BJ (cell line): ENCODE data around the gene LHX5. TPM values are rescaled to one million over a fixed set of nuclear protein-coding genes. Genes with fewer than 3 reads are reported as not detected.

ENCODE experiments used
- CTCF ChIA-PET: fragments of 350-600 bp; formaldehyde crosslinking; extraction: SDS; loops from one replicate; lab custom pipeline; 2021; ENCODE audit warnings: antibody characterized with exemption, inconsistent platforms; lab: Yijun Ruan, JAX
- POLR2A ChIA-PET: fragments of 300-600 bp; sonication (Branson Sonifier 250); formaldehyde crosslinking; extraction: SDS; loops from one replicate; lab custom pipeline; 2021; ENCODE audit warnings: antibody characterized with exemption; lab: Charles Lee
- DNase-seq: peaks from one replicate; pipeline ENCODE4 v3.0.0-alpha.2; 2011; ENCODE audit warnings: low read depth
- H3K27me3 ChIP-seq: 2 replicates; pipeline ENCODE4 v1.6.0; 2011; ENCODE audit warnings: low read length; ENCODE audit not compliant: control insufficient read depth, insufficient read depth
- H3K36me3 ChIP-seq: 2 replicates; pipeline ENCODE4 v1.5.1; 2011; ENCODE audit warnings: low read length; ENCODE audit not compliant: control insufficient read depth, insufficient read depth
- H3K4me3 ChIP-seq: 2 replicates; pipeline ENCODE4 v1.5.1; 2011; ENCODE audit warnings: low read depth, mild to moderate bottlenecking, control low read depth, low read length
- polyA plus RNA-seq: library from polyadenylated mRNA; depleted of rRNA; stranded (reverse); fragments of >200 nt; gene quantifications from 2 replicates; pipeline ENCODE4 v1.2.3, GENCODE V29; 2011
- TF ChIP-seq, protein P1 (sequence below): IDR thresholded peaks from 2 replicates; pipeline ENCODE4 v1.5.1; 2011; ENCODE audit warnings: low read depth, mild to moderate bottlenecking, control low read depth, inconsistent platforms, low read length, moderate library complexity; ENCODE audit not compliant: insufficient read depth

LHX5 gene
- polyA plus RNA-seq, 1 experiment: not detected

- no peaks in the 10 kb centered on the region for H3K36me3 ChIP-seq
- ChIA-PET CTCF (no interaction called here), POLR2A (no interaction called here)
- TF ChIP-seq, protein P1, sequence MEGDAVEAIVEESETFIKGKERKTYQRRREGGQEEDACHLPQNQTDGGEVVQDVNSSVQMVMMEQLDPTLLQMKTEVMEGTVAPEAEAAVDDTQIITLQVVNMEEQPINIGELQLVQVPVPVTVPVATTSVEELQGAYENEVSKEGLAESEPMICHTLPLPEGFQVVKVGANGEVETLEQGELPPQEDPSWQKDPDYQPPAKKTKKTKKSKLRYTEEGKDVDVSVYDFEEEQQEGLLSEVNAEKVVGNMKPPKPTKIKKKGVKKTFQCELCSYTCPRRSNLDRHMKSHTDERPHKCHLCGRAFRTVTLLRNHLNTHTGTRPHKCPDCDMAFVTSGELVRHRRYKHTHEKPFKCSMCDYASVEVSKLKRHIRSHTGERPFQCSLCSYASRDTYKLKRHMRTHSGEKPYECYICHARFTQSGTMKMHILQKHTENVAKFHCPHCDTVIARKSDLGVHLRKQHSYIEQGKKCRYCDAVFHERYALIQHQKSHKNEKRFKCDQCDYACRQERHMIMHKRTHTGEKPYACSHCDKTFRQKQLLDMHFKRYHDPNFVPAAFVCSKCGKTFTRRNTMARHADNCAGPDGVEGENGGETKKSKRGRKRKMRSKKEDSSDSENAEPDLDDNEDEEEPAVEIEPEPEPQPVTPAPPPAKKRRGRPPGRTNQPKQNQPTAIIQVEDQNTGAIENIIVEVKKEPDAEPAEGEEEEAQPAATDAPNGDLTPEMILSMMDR: no peak
- no peak for DNase-seq
- H3K27me3 ChIP-seq: peaks cover 78% of the 10 kb centered on the region
- no peak overlapping the region for H3K4me3 ChIP-seq
Observed at GRCh38 chr12:113475451-113476175, 3.9 kb upstream of the LHX5 start.

GRCh38 chr12:113474635-113475436 lies 3.2 kb upstream of the LHX5 start:
- H3K4me3 ChIP-seq: no peak overlapping the region
- H3K27me3 ChIP-seq: peaks cover 82% of the 10 kb centered on the region
- ChIA-PET CTCF (interaction anchor here (1.0 kb wide), 2 partner anchors 9 to 482 kb away, joined by 3 to 4 read pairs; no protein-coding TSS in a partner anchor), POLR2A (no interaction called here)
- H3K36me3 ChIP-seq: no peaks in the 10 kb centered on the region
- DNase-seq: no peak
- TF ChIP-seq, protein P1: no peak

- TF ChIP-seq, protein P1: no peak
- no peak for DNase-seq
- Histone ChIP-seq H3K36me3 (no peaks in the 10 kb centered on the region), H3K4me3 (no peak overlapping the region), H3K27me3 (peaks cover 82% of the 10 kb centered on the region)
- POLR2A ChIA-PET: no interaction called here
- CTCF ChIA-PET: interaction anchor here (1.0 kb wide), 2 partner anchors 10 to 481 kb away, joined by 3 to 4 read pairs; no protein-coding TSS in a partner anchor
Observed at GRCh38 chr12:113473942-113474341, 2.3 kb upstream of the LHX5 start.

- CTCF ChIA-PET: no interaction called here
Observed at GRCh38 chr12:113473400-113473799, 1.7 kb upstream of the LHX5 start.

More at GRCh38 chr12:113473400-113473799, 1.7 kb upstream of the LHX5 start:
- POLR2A ChIA-PET: no interaction called here
- TF ChIP-seq, protein P1: no peak
- H3K36me3 ChIP-seq: no peaks in the 10 kb centered on the region
- H3K27me3 ChIP-seq: peaks cover 83% of the 10 kb centered on the region
- no peak overlapping the region for H3K4me3 ChIP-seq
- no peak for DNase-seq
